DOHH2 (cell line): Measurements from ENCODE around the gene ARHGEF7.

ENCODE experiments used
- H3F3A ChIP-seq: fragments of 200-600 bp; sonication (generic), shearing (Covaris generic); 2 replicates; pipeline ENCODE4 v1.6.0; 2016; ENCODE audit warnings: antibody characterized with exemption, mild to moderate bottlenecking; ENCODE audit not compliant: control insufficient read depth, insufficient read depth
- H3K27ac ChIP-seq: fragments of 200-600 bp; sonication (generic); 2 replicates; pipeline ENCODE4 v1.5.1; 2014; ENCODE audit warnings: low read depth, mild to moderate bottlenecking, low read length, moderate library complexity
- H3K27me3 ChIP-seq: fragments of 200-600 bp; sonication (generic); 2 replicates; pipeline ENCODE4 v1.6.1; 2014; ENCODE audit warnings: mild to moderate bottlenecking, low read length, mixed read lengths; ENCODE audit not compliant: control insufficient read depth
- H3K36me3 ChIP-seq: fragments of 200-600 bp; sonication (generic); 2 replicates; pipeline ENCODE4 v1.6.1; 2014; ENCODE audit warnings: mild to moderate bottlenecking, low read length, moderate library complexity, mixed read lengths; ENCODE audit not compliant: control insufficient read depth
- H3K4me1 ChIP-seq: fragments of 200-600 bp; sonication (generic); 2 replicates; pipeline ENCODE4 v1.6.1; 2014; ENCODE audit warnings: mild to moderate bottlenecking, low read length, mixed read lengths; ENCODE audit not compliant: control insufficient read depth
- H3K4me2 ChIP-seq: fragments of 200-600 bp; sonication (generic); 2 replicates; pipeline ENCODE4 v1.6.0; 2014; ENCODE audit warnings: mild to moderate bottlenecking, low read length, moderate library complexity
- H3K4me3 ChIP-seq: fragments of 200-600 bp; sonication (generic); 2 replicates; pipeline ENCODE4 v1.5.1; 2014; ENCODE audit warnings: mild to moderate bottlenecking, low read length, mixed read lengths
- H3K79me2 ChIP-seq: fragments of 200-600 bp; sonication (generic); 2 replicates; pipeline ENCODE4 v1.6.1; 2014; ENCODE audit warnings: mild to moderate bottlenecking, low read length, mixed read lengths; ENCODE audit not compliant: control insufficient read depth
- H3K9me2 ChIP-seq: fragments of 200-600 bp; sonication (generic); replicated peaks from 2 replicates; pipeline ENCODE4 v1.6.1; 2014; ENCODE audit warnings: mild to moderate bottlenecking, low read length, mixed read lengths; ENCODE audit not compliant: control insufficient read depth
- H3K9me3 ChIP-seq: fragments of 200-600 bp; sonication (generic); 2 replicates; pipeline ENCODE4 v1.6.1; 2014; ENCODE audit warnings: antibody characterized with exemption, low read length, mixed read lengths; ENCODE audit not compliant: control insufficient read depth, insufficient read depth
- H4K20me1 ChIP-seq: fragments of 200-600 bp; sonication (generic); 2 replicates; pipeline ENCODE4 v1.6.0; 2014; ENCODE audit warnings: low read depth, mild to moderate bottlenecking, antibody characterized with exemption, low read length, moderate library complexity; ENCODE audit not compliant: control insufficient read depth, insufficient read depth
- CTCF ChIP-seq: fragments of 200-600 bp; sonication (generic); IDR thresholded peaks from one replicate; pipeline ENCODE4 v1.5.1; 2014; ENCODE audit warnings: antibody characterized with exemption, mild to moderate bottlenecking, low read depth, low read length; ENCODE audit not compliant: poor library complexity, severe bottlenecking
- EZH2phosphoT487 ChIP-seq: fragments of 200-600 bp; sonication (generic); IDR thresholded peaks from 2 replicates; pipeline ENCODE4 v1.6.1; 2017; ENCODE audit warnings: borderline replicate concordance, mild to moderate bottlenecking, antibody characterized with exemption, low read length, moderate library complexity, mixed read lengths

Gene ARHGEF7

GRCh38 chr13:111302045-111302726 lies 187.1 kb downstream of the ARHGEF7 start:
- H3K9me2 ChIP-seq: no peaks in the 10 kb centered on the region
- no peak for TF ChIP-seq CTCF
- no peak for TF ChIP-seq EZH2phosphoT487
- no peak overlapping the region for H3K27ac ChIP-seq
- H3K27me3 ChIP-seq: no peaks in the 10 kb centered on the region
- H3K36me3 ChIP-seq: peaks cover 91% of the 10 kb centered on the region
- no peaks in the 10 kb centered on the region for H3K4me1 ChIP-seq
- no peaks in the 10 kb centered on the region; the same call in 1 of the 2 replicates for H3K79me2 ChIP-seq
- no peak overlapping the region for H3K4me3 ChIP-seq
- no peaks in the 10 kb centered on the region for H3F3A ChIP-seq
- no peaks in the 10 kb centered on the region for H3K9me3 ChIP-seq
- no peak overlapping the region for H3K4me2 ChIP-seq
- no peaks in the 10 kb centered on the region for H4K20me1 ChIP-seq

DNA sequence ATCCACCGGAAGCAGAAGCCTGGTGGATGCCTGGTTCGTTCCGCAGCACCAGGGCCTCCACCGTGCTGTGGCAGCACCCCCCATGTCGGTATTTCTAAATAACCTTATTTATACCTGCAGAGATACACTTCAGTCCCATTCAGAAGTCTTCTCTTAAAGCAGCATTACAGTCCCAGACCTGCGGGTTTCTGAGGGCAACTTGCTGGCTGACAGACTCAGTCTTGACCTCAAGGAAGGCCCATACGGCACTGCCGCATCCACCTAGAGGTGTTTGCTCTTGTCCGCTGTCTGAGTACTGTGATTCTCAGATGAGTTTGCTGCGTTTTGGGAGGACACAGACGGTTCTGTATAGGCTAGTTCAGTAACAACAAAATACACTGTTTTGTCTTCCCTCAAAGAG lies 188.4 kb downstream of the ARHGEF7 start:
- Histone ChIP-seq H3K9me3 (no peaks in the 10 kb centered on the region), H3K79me2 (peaks cover 1% of the 10 kb centered on the region), H3K4me2 (no peak overlapping the region), H3K9me2 (no peaks in the 10 kb centered on the region), H3K27me3 (no peaks in the 10 kb centered on the region), H3K4me1 (no peaks in the 10 kb centered on the region), H4K20me1 (no peaks in the 10 kb centered on the region), H3K36me3 (peaks cover 90% of the 10 kb centered on the region), H3K4me3 (no peak overlapping the region), H3F3A (no peaks in the 10 kb centered on the region), H3K27ac (no peak overlapping the region)
- TF ChIP-seq EZH2phosphoT487 (no peak), CTCF (no peak)

- Histone ChIP-seq H4K20me1 (no peaks in the 10 kb centered on the region), H3K4me2 (no peak overlapping the region), H3F3A (no peaks in the 10 kb centered on the region), H3K4me3 (no peak overlapping the region), H3K4me1 (no peaks in the 10 kb centered on the region), H3K79me2 (peaks cover 7% of the 10 kb centered on the region), H3K36me3 (peaks cover 90% of the 10 kb centered on the region), H3K27ac (no peak overlapping the region), H3K9me2 (no peaks in the 10 kb centered on the region), H3K27me3 (no peaks in the 10 kb centered on the region), H3K9me3 (no peaks in the 10 kb centered on the region)
- TF ChIP-seq CTCF (no peak), EZH2phosphoT487 (no peak)
Observed at GRCh38 chr13:111304041-111304544, 189.0 kb downstream of the ARHGEF7 start.
